Lung (tissue), 12 donors: ENCODE results near the gene TNFRSF12A. TPM values are rescaled to one million over a fixed set of nuclear protein-coding genes. Genes with fewer than 3 reads are reported as not detected.
A peak's percentile ranks its signal among the peaks of the same experiment; 100 is the strongest.

Experiments used
- ATAC-seq: fragments of 200-7000 bp; cut with Tn5 transposase; one replicate; pipeline ENCODE4 v1.9.1; 2020; ENCODE audit warnings: moderate number of reproducible peaks; ENCODE audit not compliant: insufficient read depth, low FRiP score
- DNase-seq, 3 donors: peaks; one replicate each; pipeline ENCODE4 v3.0.0-alpha.2; 2013 to 2017
- H3K27ac ChIP-seq, 2 donors: one replicate each; pipeline ENCODE4 v1.5.1; 2013; ENCODE audit warnings: mild to moderate bottlenecking in 2 of 2, moderate library complexity in 2 of 2, control low read depth in 1 of 2, inconsistent platforms in 1 of 2, low read depth in 1 of 2, low read length in 1 of 2
- H3K27me3 ChIP-seq, 3 donors: one replicate each; pipeline ENCODE4 v1.5.1; 2013; ENCODE audit warnings: low read length in 2 of 3; ENCODE audit not compliant: control insufficient read depth in 3 of 3, insufficient read depth in 3 of 3
- H3K36me3 ChIP-seq, 4 donors: one replicate each; pipeline ENCODE4 v1.5.1; 2013; ENCODE audit warnings: low read length in 4 of 4, mild to moderate bottlenecking in 1 of 4, moderate library complexity in 1 of 4; ENCODE audit not compliant: control insufficient read depth in 4 of 4, insufficient read depth in 4 of 4
- H3K4me1 ChIP-seq, 5 donors: one replicate each; pipeline ENCODE4 v1.5.1; 2013; ENCODE audit warnings: low read length in 5 of 5, mild to moderate bottlenecking in 2 of 5, moderate library complexity in 1 of 5; ENCODE audit not compliant: control insufficient read depth in 5 of 5, insufficient read depth in 5 of 5
- H3K4me3 ChIP-seq: one replicate; pipeline ENCODE4 v1.5.1; 2013; ENCODE audit warnings: mild to moderate bottlenecking, control low read depth, moderate library complexity
- H3K9ac ChIP-seq, 2 donors: one replicate each; pipeline ENCODE4 v1.5.1; 2013; ENCODE audit warnings: low read length in 2 of 2, control low read depth in 1 of 2; ENCODE audit not compliant: insufficient read depth in 1 of 2
- H3K9me3 ChIP-seq, 4 donors: one replicate each; pipeline ENCODE4 v1.5.1; 2013; ENCODE audit warnings: low read length in 3 of 4, mild to moderate bottlenecking in 1 of 4, moderate library complexity in 1 of 4; ENCODE audit not compliant: control insufficient read depth in 4 of 4, insufficient read depth in 3 of 4
- WGBS, 2 donors: extraction: QIAGEN DNeasy Blood & Tissue Kit; methylation state at CpG; one replicate each; pipeline ENCODE4 v1.1.7; 2013; 5-methylcytosine and 5-hydroxymethylcytosine counted together
- polyA plus RNA-seq, 2 donors: library from polyadenylated mRNA; stranded (reverse); fragments of 200-250 nt; gene quantifications; one replicate each; pipeline ENCODE4 v1.2.1, GENCODE V29; 2013
- total RNA-seq, 2 donors: library from RNA; depleted of rRNA in 1 of 2; stranded (reverse); fragments of >200 nt in 1 of 2; gene quantifications; one replicate each; pipeline ENCODE4 v1.2.1, GENCODE V29; 2014 to 2021
- TF ChIP-seq, protein P1 (sequence below): IDR thresholded peaks from 2 replicates; pipeline ENCODE4 v1.5.1; 2012; ENCODE audit warnings: mild to moderate bottlenecking; ENCODE audit errors: control extremely low read depth, extremely low read depth
- donor health status: control.
- donor health status: control.
- donor health status: Bipolar disorder and iron deficiency.
- donor health status: healthy.
- donor health status: DM: yes; HTN: yes; CAD: no.

The TNFRSF12A gene
- total and polyA plus RNA-seq, 4 donors: 19.1 to 192 (median 119) TPM

GRCh38 chr16:2986623-2987188 is 33.5 kb upstream of the TNFRSF12A start:
- no peaks in the 10 kb centered on the region for H3K36me3 ChIP-seq
- no peak overlapping the region for H3K27ac ChIP-seq
- ATAC-seq (no peak), DNase-seq (no peak)
- no peak overlapping the region for H3K9ac ChIP-seq
- WGBS, 2 donors: 79% methylated on average over 17 of the region's 17 CpGs
- no peaks in the 10 kb centered on the region for H3K9me3 ChIP-seq
- H3K27me3 ChIP-seq: no peaks in the 10 kb centered on the region
- TF ChIP-seq, protein P1, sequence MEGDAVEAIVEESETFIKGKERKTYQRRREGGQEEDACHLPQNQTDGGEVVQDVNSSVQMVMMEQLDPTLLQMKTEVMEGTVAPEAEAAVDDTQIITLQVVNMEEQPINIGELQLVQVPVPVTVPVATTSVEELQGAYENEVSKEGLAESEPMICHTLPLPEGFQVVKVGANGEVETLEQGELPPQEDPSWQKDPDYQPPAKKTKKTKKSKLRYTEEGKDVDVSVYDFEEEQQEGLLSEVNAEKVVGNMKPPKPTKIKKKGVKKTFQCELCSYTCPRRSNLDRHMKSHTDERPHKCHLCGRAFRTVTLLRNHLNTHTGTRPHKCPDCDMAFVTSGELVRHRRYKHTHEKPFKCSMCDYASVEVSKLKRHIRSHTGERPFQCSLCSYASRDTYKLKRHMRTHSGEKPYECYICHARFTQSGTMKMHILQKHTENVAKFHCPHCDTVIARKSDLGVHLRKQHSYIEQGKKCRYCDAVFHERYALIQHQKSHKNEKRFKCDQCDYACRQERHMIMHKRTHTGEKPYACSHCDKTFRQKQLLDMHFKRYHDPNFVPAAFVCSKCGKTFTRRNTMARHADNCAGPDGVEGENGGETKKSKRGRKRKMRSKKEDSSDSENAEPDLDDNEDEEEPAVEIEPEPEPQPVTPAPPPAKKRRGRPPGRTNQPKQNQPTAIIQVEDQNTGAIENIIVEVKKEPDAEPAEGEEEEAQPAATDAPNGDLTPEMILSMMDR: no peak
- peaks cover 0 to 42% (median 12%) of the 10 kb centered on the region in 5 donors for H3K4me1 ChIP-seq
- no peak overlapping the region for H3K4me3 ChIP-seq

DNA sequence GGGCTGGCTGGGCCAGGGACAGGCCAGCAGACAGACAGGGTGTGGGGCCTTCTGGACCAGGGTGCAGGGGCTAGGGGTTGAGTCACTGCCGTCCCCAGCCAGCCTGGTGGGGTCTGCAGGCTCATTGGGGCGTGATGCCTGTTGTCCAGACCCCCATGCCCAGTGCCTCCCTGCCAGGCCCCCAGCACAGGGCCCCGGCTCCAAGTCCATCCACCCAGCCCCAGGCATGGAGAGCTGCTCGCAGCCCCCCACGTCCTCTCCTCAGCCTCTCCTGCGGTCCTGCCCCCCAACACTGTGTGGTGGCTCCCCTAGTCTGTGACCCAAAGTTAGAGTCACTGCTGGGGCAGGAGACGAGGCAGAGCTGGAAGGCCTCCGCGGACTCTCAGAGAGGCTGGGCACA is 32.9 kb upstream of the TNFRSF12A start:
- no peak overlapping the region for H3K27ac ChIP-seq
- no peaks in the 10 kb centered on the region for H3K27me3 ChIP-seq
- TF ChIP-seq, protein P1: no peak
- H3K4me1 ChIP-seq: peaks cover 0 to 41% (median 12%) of the 10 kb centered on the region in 5 donors
- WGBS, 2 donors: 84 to 85% methylated on average over 9 of the region's 9 CpGs
- H3K9ac ChIP-seq: no peak overlapping the region
- no peak overlapping the region for H3K4me3 ChIP-seq
- no peaks in the 10 kb centered on the region for H3K36me3 ChIP-seq
- no peak for DNase-seq
- H3K9me3 ChIP-seq: no peaks in the 10 kb centered on the region
- ATAC-seq: no peak

DNA sequence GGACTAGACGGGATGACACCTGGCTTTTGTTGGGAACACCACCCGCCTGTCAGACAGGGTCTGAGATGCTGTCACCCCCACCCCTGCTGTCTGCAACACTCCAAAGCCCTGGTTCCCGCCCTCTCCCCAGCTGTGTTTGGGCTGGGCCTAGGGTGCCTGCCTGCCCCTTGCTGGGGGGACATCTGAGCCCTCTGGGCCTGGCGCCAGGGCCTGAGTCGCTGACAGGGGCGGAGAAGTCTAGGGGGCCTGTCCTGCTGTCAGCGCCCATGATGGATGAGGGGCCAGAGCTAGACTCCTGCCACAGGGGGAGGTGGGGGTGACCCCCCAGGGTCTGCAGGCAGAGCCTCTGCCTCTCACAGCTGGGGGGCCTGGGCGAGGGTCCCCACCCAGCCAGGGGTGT is 32.3 kb upstream of the TNFRSF12A start:
- Histone ChIP-seq H3K27ac (no peak overlapping the region), H3K4me3 (no peak overlapping the region), H3K9ac (no peak overlapping the region), H3K4me1 (peaks cover 0 to 41% (median 12%) of the 10 kb centered on the region in 5 donors), H3K27me3 (no peaks in the 10 kb centered on the region), H3K36me3 (no peaks in the 10 kb centered on the region), H3K9me3 (no peaks in the 10 kb centered on the region)
- TF ChIP-seq, protein P1: no peak
- 62 to 77% methylated on average over 8 of the region's 8 CpGs for WGBS, 2 donors
- peak; percentile 92 to 93 (median 92) for DNase-seq
- no peak for ATAC-seq

GRCh38 chr16:2988590-2989099 is 31.5 kb upstream of the TNFRSF12A start:
- Histone ChIP-seq H3K36me3 (no peaks in the 10 kb centered on the region), H3K9ac (no peak overlapping the region), H3K27ac (no peak overlapping the region), H3K4me1 (peaks cover 0 to 41% (median 12%) of the 10 kb centered on the region in 5 donors), H3K27me3 (no peaks in the 10 kb centered on the region), H3K4me3 (no peak overlapping the region), H3K9me3 (no peaks in the 10 kb centered on the region)
- WGBS, 2 donors: 62 to 77% methylated on average over 8 of the region's 8 CpGs
- ATAC-seq: no peak
- no peak for DNase-seq
- TF ChIP-seq, protein P1: no peak
